NCI-H226 (cell line): Measurements from ENCODE around the gene CDKN1A.

ENCODE experiments used
- DNase-seq: peaks from one replicate; pipeline ENCODE4 v3.0.0-alpha.2; 2015

Gene CDKN1A

GRCh38 chr6:36679043-36679833 is 724 bp downstream of the CDKN1A start:
- DNase-seq = no peak

GRCh38 chr6:36682328-36683144 is 4.0 kb downstream of the CDKN1A start:
- DNase-seq = no peak

GRCh38 chr6:36683145-36683655 is 4.7 kb downstream of the CDKN1A start:
- no peak for DNase-seq

- no peak for DNase-seq
These were observed 5.3 kb downstream of the CDKN1A start for GRCh38 chr6:36683656-36684446.

GRCh38 chr6:36684447-36684812 is 5.9 kb downstream of the CDKN1A start:
- no peak for DNase-seq

- no peak for DNase-seq
These were observed 6.8 kb downstream of the CDKN1A start for GRCh38 chr6:36685166-36685924.

GRCh38 chr6:36685926-36686667 is 7.6 kb downstream of the CDKN1A start:
- DNase-seq = no peak

- DNase-seq = no peak
These were observed 8.4 kb downstream of the CDKN1A start for GRCh38 chr6:36686668-36687513.

- DNase-seq = no peak
These were observed 9.7 kb downstream of the CDKN1A start for GRCh38 chr6:36688063-36688738.

- no peak for DNase-seq
These were observed 10.2 kb downstream of the CDKN1A start for GRCh38 chr6:36688739-36689075.

- no peak for DNase-seq
These were observed 12.5 kb downstream of the CDKN1A start for GRCh38 chr6:36691011-36691410.

GRCh38 chr6:36691612-36692011 is 13.1 kb downstream of the CDKN1A start:
- no peak for DNase-seq

GRCh38 chr6:36692220-36692619 is 13.7 kb downstream of the CDKN1A start:
- DNase-seq = no peak

GRCh38 chr6:36692861-36693702 is 14.6 kb downstream of the CDKN1A start:
- DNase-seq = no peak

- no peak for DNase-seq
These were observed 16.1 kb downstream of the CDKN1A start for GRCh38 chr6:36694616-36695015.

- DNase-seq = no peak
These were observed 16.9 kb downstream of the CDKN1A start for GRCh38 chr6:36695414-36695813.

GRCh38 chr6:36697481-36697903 is 19.0 kb downstream of the CDKN1A start, which contains the start of gene RAB44:
RAB44 (plus strand) TSS chr6:36697826; CDS start chr6:36704236, 6,410 bp downstream.
- no peak for DNase-seq

- no peak for DNase-seq
These were observed 19.7 kb downstream of the CDKN1A start for GRCh38 chr6:36698196-36698595.

GRCh38 chr6:36698871-36699271 is 20.4 kb downstream of the CDKN1A start:
- no peak for DNase-seq
